ENCODE data around the gene TPCN2.

DNA sequence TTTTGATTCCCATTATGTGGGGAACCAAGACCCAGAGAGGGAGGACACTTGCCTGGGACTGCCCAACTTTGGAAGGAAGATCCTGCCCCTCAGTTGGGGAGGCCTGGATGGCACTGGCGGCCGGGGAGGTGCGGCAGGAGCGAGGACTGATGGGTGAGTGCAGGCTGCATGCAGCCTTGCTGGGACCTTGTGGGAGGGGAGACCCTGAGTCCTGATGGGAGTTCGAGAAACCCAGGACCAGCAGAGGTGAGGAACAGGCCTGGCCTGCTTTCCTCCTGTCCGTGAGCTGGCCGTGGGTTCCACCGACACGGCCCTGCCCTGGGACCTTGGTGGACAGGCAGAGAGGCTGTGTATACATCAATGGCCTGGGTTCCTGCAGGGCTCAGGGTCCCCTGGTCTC lies 87.7 kb downstream of the TPCN2 start:
- TF ChIP-seq ATF3 (IDR thresholded peaks at IDR 0.05; ENCODE audit: insufficient read depth, low read depth, low read length) (no peak), CTCF (IDR thresholded peaks at IDR 0.05; ENCODE audit: control extremely low read depth in 1 of 3, insufficient read depth in 1 of 3, low read depth in 1 of 3, low read length in 3 of 3) (no peak), HDAC6 (IDR thresholded peaks at IDR 0.05; ENCODE audit: low read depth, low read length) (no peak), CREB1 (IDR thresholded peaks at IDR 0.05) (no peak), FOSL1 (IDR thresholded peaks at IDR 0.05; ENCODE audit: insufficient read depth, low read depth, low read length) (no peak), RAD21 (IDR thresholded peaks at IDR 0.05 in 1 of 2, conservative IDR thresholded peaks at IDR 0.05 in 1 of 2; ENCODE audit: low read depth in 2 of 2, low read length in 2 of 2) (no peak), HDAC2 (IDR thresholded peaks at IDR 0.05; ENCODE audit: borderline replicate concordance in 1 of 2, low read depth in 2 of 2, low read length in 2 of 2) (no peak), KDM1A (IDR thresholded peaks at IDR 0.05; ENCODE audit: borderline replicate concordance, low read length) (no peak)
- TF ChIP-seq, protein P1, sequence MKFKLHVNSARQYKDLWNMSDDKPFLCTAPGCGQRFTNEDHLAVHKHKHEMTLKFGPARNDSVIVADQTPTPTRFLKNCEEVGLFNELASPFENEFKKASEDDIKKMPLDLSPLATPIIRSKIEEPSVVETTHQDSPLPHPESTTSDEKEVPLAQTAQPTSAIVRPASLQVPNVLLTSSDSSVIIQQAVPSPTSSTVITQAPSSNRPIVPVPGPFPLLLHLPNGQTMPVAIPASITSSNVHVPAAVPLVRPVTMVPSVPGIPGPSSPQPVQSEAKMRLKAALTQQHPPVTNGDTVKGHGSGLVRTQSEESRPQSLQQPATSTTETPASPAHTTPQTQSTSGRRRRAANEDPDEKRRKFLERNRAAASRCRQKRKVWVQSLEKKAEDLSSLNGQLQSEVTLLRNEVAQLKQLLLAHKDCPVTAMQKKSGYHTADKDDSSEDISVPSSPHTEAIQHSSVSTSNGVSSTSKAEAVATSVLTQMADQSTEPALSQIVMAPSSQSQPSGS (IDR thresholded peaks at IDR 0.05; ENCODE audit: low read length), result no peak
